Activated naive CD4-positive, alpha-beta T cell treated with anti-CD3 and anti-CD28 coated beads, Interleukin-2, amount 10 ng/mL, durations not matched to agents 7 days and 5 days (primary cell): ENCODE results near the gene AKR1B1.

Experiments
- CTCF ChIA-PET: fragments of 350-600 bp; sonication (Branson Sonifier 250); formaldehyde crosslinking; loops from one replicate; lab custom pipeline; 2021; ENCODE audit warnings: antibody characterized with exemption; lab: Charles Lee
- DNase-seq: peaks from one replicate; pipeline ENCODE4 v3.0.0-alpha.2; 2020
- H3K27ac Mint-ChIP-seq: one replicate; pipeline ENCODE4 v1.8.0; 2021; ENCODE audit warnings: mild to moderate bottlenecking, moderate library complexity, mixed read lengths
- H3K27me3 Mint-ChIP-seq: one replicate; pipeline ENCODE4 v1.8.0; 2021; ENCODE audit warnings: mild to moderate bottlenecking, mixed read lengths
- H3K36me3 Mint-ChIP-seq: one replicate; pipeline ENCODE4 v1.8.0; 2021; ENCODE audit warnings: mixed read lengths
- H3K4me1 Mint-ChIP-seq: one replicate; pipeline ENCODE4 v1.8.0; 2021; ENCODE audit warnings: mixed read lengths
- H3K4me3 Mint-ChIP-seq: one replicate; pipeline ENCODE4 v1.8.0; 2021; ENCODE audit warnings: mild to moderate bottlenecking, moderate library complexity, mixed read lengths
- H3K9me3 Mint-ChIP-seq: one replicate; pipeline ENCODE4 v1.8.0; 2021; ENCODE audit warnings: mixed read lengths

The AKR1B1 gene

GRCh38 chr7:134407311-134407710, 51.6 kb downstream of the AKR1B1 start:
- Mint-ChIP-seq H3K27me3 (peaks cover 21% of the 10 kb centered on the region), H3K4me1 (no peaks in the 10 kb centered on the region), H3K9me3 (no peaks in the 10 kb centered on the region), H3K4me3 (no peak overlapping the region), H3K36me3 (no peaks in the 10 kb centered on the region), H3K27ac (no peak overlapping the region)
- CTCF ChIA-PET: no interaction called here
- no peak for DNase-seq

GRCh38 chr7:134406431-134406830, 52.5 kb downstream of the AKR1B1 start:
- H3K9me3 Mint-ChIP-seq: no peaks in the 10 kb centered on the region
- no peak overlapping the region for H3K4me3 Mint-ChIP-seq
- H3K4me1 Mint-ChIP-seq: no peaks in the 10 kb centered on the region
- peaks cover 20% of the 10 kb centered on the region for H3K27me3 Mint-ChIP-seq
- no peak overlapping the region for H3K27ac Mint-ChIP-seq
- H3K36me3 Mint-ChIP-seq: no peaks in the 10 kb centered on the region
- no peak for DNase-seq
- CTCF ChIA-PET: no interaction called here

- Mint-ChIP-seq H3K4me3 (no peak overlapping the region), H3K4me1 (no peaks in the 10 kb centered on the region), H3K36me3 (no peaks in the 10 kb centered on the region), H3K27me3 (peaks cover 20% of the 10 kb centered on the region), H3K9me3 (no peaks in the 10 kb centered on the region), H3K27ac (no peak overlapping the region)
- CTCF ChIA-PET: no interaction called here
- DNase-seq: no peak
Observed at GRCh38 chr7:134405299-134405698, 53.6 kb downstream of the AKR1B1 start.

- no peaks in the 10 kb centered on the region for H3K4me1 Mint-ChIP-seq
- no peak for DNase-seq
Observed at GRCh38 chr7:134403062-134403461, 55.8 kb downstream of the AKR1B1 start.

GRCh38 chr7:134400859-134401258, 58.0 kb downstream of the AKR1B1 start:
- no peak for DNase-seq
- Mint-ChIP-seq H3K36me3 (no peaks in the 10 kb centered on the region), H3K4me1 (no peaks in the 10 kb centered on the region), H3K27me3 (peaks cover 22% of the 10 kb centered on the region), H3K27ac (no peak overlapping the region), H3K9me3 (no peaks in the 10 kb centered on the region), H3K4me3 (no peak overlapping the region)
- CTCF ChIA-PET: no interaction called here

More at GRCh38 chr7:134403062-134403461, 55.8 kb downstream of the AKR1B1 start:
- peaks cover 20% of the 10 kb centered on the region for H3K27me3 Mint-ChIP-seq
- no peaks in the 10 kb centered on the region for H3K36me3 Mint-ChIP-seq
- H3K4me3 Mint-ChIP-seq: no peak overlapping the region
- H3K27ac Mint-ChIP-seq: no peak overlapping the region
- CTCF ChIA-PET: no interaction called here
- no peaks in the 10 kb centered on the region for H3K9me3 Mint-ChIP-seq

GRCh38 chr7:134396031-134396430, 62.9 kb downstream of the AKR1B1 start:
- CTCF ChIA-PET: no interaction called here
- H3K27me3 Mint-ChIP-seq: peaks cover 17% of the 10 kb centered on the region
- H3K4me1 Mint-ChIP-seq: no peaks in the 10 kb centered on the region
- H3K27ac Mint-ChIP-seq: no peak overlapping the region
- DNase-seq: no peak
- H3K36me3 Mint-ChIP-seq: no peaks in the 10 kb centered on the region
- H3K4me3 Mint-ChIP-seq: no peak overlapping the region
- no peaks in the 10 kb centered on the region for H3K9me3 Mint-ChIP-seq

- no peak overlapping the region for H3K27ac Mint-ChIP-seq
- no peaks in the 10 kb centered on the region for H3K36me3 Mint-ChIP-seq
- CTCF ChIA-PET: no interaction called here
- no peaks in the 10 kb centered on the region for H3K4me1 Mint-ChIP-seq
- H3K4me3 Mint-ChIP-seq: no peak overlapping the region
- no peaks in the 10 kb centered on the region for H3K9me3 Mint-ChIP-seq
- DNase-seq: no peak
- H3K27me3 Mint-ChIP-seq: peaks cover 17% of the 10 kb centered on the region
Observed at GRCh38 chr7:134395604-134396003, 63.3 kb downstream of the AKR1B1 start.

GRCh38 chr7:134394056-134394455, 64.8 kb downstream of the AKR1B1 start:
- Mint-ChIP-seq H3K36me3 (no peaks in the 10 kb centered on the region), H3K9me3 (no peaks in the 10 kb centered on the region), H3K27me3 (peaks cover 17% of the 10 kb centered on the region), H3K4me1 (no peaks in the 10 kb centered on the region), H3K4me3 (no peak overlapping the region), H3K27ac (no peak overlapping the region)
- CTCF ChIA-PET: interaction anchor here (0.6 kb wide), 1 partner anchor 624 kb away, joined by 3 read pairs; no protein-coding TSS in a partner anchor
- no peak for DNase-seq
